Sigmoid colon (tissue), 7 donors: ENCODE results near the gene DPYSL3. TPM values are rescaled to one million over a fixed set of nuclear protein-coding genes. Genes with fewer than 3 reads are reported as not detected.

Experiments
- DNase-seq: peaks from one replicate; pipeline ENCODE4 v3.0.0-alpha.2; 2019
- H3K27ac ChIP-seq, 4 donors: fragments of 200-600 bp; sonication (generic); one replicate each; pipeline ENCODE4 v1.5.1; 2016 to 2019; ENCODE audit warnings: mild to moderate bottlenecking in 1 of 4
- H3K27me3 ChIP-seq, 3 donors: fragments of 200-600 bp; sonication (generic); one replicate each; pipeline ENCODE4 v1.5.1; 2019; ENCODE audit warnings: mild to moderate bottlenecking in 1 of 3
- H3K36me3 ChIP-seq, 4 donors: fragments of 200-600 bp; sonication (generic); one replicate each; pipeline ENCODE4 v1.5.1; 2016 to 2019
- H3K4me1 ChIP-seq, 4 donors: fragments of 200-600 bp; sonication (generic); one replicate each; pipeline ENCODE4 v1.5.1; 2017 to 2019
- H3K4me3 ChIP-seq, 4 donors: fragments of 200-600 bp; sonication (generic); one replicate each; pipeline ENCODE4 v1.5.1; 2017 to 2019; ENCODE audit warnings: mild to moderate bottlenecking in 2 of 4, moderate library complexity in 1 of 4
- H3K9me3 ChIP-seq, 4 donors: fragments of 200-600 bp in 3 of 4; sonication (generic) in 3 of 4; one replicate each; pipeline versions ENCODE4 v1.5.1 to v1.6.1; 2013 to 2019
- EP300 ChIP-seq, 4 donors: sonication (generic); formaldehyde crosslinking; IDR thresholded peaks; one replicate each; pipeline ENCODE4 v1.6.1; 2017; ENCODE audit warnings: antibody characterized with exemption in 4 of 4
- POLR2A ChIP-seq, 2 donors: fragments of 450-650 bp; IDR thresholded peaks; one replicate each; pipeline ENCODE4 v1.6.1; 2016; ENCODE audit warnings: antibody characterized with exemption in 2 of 2, mild to moderate bottlenecking in 2 of 2, moderate library complexity in 2 of 2
- POLR2AphosphoS5 ChIP-seq, 4 donors: sonication (generic); formaldehyde crosslinking; IDR thresholded peaks; one replicate each; pipeline ENCODE4 v1.6.1; 2017; ENCODE audit warnings: antibody characterized with exemption in 4 of 4
- WGBS, 2 donors: extraction: QIAGEN DNeasy Blood & Tissue Kit; methylation state at CpG; one replicate each; pipeline ENCODE4 v1.1.7; 2013; 5-methylcytosine and 5-hydroxymethylcytosine counted together
- intact Hi-C: fragments of 100-400 bp; cut with DNase I; formaldehyde crosslinking; loops from one replicate; pipeline ENCODE4 v1.15.1; 2023
- polyA plus RNA-seq, 3 donors: library from polyadenylated mRNA; stranded (reverse); fragments of 200-250 nt; gene quantifications; one replicate each; pipeline ENCODE4 v1.2.3, GENCODE V29; 2013
- total RNA-seq, 4 donors: library from RNA; depleted of rRNA; stranded (reverse); fragments of >200 nt; gene quantifications; one replicate each; pipeline ENCODE4 v1.1.0, GENCODE V29; 2016
- TF ChIP-seq, protein P1 (sequence below), 4 experiments: fragments of 450-650 bp in 3 of 4; fragments of 200-600 bp in 1 of 4; IDR thresholded peaks; one replicate each; pipeline ENCODE4 v1.5.1; 2016 to 2019; ENCODE audit warnings: antibody characterized with exemption in 4 of 4, mild to moderate bottlenecking in 3 of 4, moderate library complexity in 2 of 4
- donor health status: healthy with polysubstance abuse.
- donor health status: Bipolar disorder and iron deficiency.
- donor health status: healthy.

DPYSL3 gene
- total and polyA plus RNA-seq, 7 donors: 4.2 to 343 (median 149) TPM

DNA sequence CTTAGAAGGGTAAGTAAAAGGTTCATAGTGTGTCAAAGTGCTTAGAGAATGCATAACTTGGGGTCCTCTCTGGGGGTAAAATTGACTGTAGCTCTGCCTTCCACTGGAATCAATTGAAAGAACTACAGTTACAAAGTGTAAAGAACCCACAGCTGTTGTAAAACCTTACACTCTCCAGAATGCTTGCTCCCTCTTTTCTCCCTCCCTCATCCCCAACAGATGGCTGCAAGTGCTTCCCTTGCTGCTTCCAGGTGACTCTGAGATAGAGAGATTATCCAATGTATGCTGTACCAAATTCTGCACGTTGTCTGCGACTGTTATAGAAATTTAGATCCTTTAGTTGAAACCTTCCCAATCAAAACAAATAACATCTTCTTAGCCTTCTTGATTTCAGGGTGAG is 149.1 kb downstream of the DPYSL3 start:
- TF ChIP-seq, protein P1, sequence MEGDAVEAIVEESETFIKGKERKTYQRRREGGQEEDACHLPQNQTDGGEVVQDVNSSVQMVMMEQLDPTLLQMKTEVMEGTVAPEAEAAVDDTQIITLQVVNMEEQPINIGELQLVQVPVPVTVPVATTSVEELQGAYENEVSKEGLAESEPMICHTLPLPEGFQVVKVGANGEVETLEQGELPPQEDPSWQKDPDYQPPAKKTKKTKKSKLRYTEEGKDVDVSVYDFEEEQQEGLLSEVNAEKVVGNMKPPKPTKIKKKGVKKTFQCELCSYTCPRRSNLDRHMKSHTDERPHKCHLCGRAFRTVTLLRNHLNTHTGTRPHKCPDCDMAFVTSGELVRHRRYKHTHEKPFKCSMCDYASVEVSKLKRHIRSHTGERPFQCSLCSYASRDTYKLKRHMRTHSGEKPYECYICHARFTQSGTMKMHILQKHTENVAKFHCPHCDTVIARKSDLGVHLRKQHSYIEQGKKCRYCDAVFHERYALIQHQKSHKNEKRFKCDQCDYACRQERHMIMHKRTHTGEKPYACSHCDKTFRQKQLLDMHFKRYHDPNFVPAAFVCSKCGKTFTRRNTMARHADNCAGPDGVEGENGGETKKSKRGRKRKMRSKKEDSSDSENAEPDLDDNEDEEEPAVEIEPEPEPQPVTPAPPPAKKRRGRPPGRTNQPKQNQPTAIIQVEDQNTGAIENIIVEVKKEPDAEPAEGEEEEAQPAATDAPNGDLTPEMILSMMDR (IDR thresholded peaks at IDR 0.05): no peak
- TF ChIP-seq POLR2AphosphoS5 (IDR thresholded peaks at IDR 0.05) (no peak), POLR2A (IDR thresholded peaks at IDR 0.05) (no peak), EP300 (IDR thresholded peaks at IDR 0.05) (no peak)
- H3K4me3 ChIP-seq: no peak overlapping the region
- no peaks in the 10 kb centered on the region for H3K4me1 ChIP-seq
- H3K36me3 ChIP-seq: no peaks in the 10 kb centered on the region
- intact Hi-C loops: no loop called here
- no peak for DNase-seq
- 77 to 81% methylated on average over 2 of the region's 2 CpGs for WGBS, 2 donors
- H3K9me3 ChIP-seq: no peaks in the 10 kb centered on the region
- no peaks in the 10 kb centered on the region for H3K27me3 ChIP-seq
- H3K27ac ChIP-seq: no peak overlapping the region

DNA sequence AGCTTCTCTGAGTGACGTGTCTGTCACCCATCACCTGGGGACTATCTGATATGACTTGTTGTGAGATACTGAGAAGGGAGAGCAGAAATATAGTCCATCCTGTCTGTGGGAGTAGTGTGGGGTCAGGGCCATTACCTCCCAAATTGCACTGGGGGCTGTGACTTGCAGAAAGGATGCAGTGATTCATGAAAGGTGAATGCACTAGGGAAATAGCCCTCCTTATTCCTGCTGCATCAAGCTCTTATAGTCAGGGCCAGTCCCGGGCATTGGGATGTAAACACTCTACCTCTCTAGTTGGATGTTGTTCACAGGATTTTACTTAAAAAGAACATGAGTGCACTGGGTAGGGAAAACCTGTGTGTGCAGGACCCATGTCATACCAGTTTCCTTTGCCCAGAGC is 150.3 kb downstream of the DPYSL3 start:
- H3K4me1 ChIP-seq: no peaks in the 10 kb centered on the region
- TF ChIP-seq EP300 (IDR thresholded peaks at IDR 0.05): no peak
- no peak for TF ChIP-seq POLR2A (IDR thresholded peaks at IDR 0.05)
- TF ChIP-seq POLR2AphosphoS5 (IDR thresholded peaks at IDR 0.05): no peak
- TF ChIP-seq, protein P1 (IDR thresholded peaks at IDR 0.05): no peak
- no peak overlapping the region for H3K4me3 ChIP-seq
- no peaks in the 10 kb centered on the region for H3K27me3 ChIP-seq
- DNase-seq: no peak
- intact Hi-C loops: no loop called here
- no peak overlapping the region for H3K27ac ChIP-seq
- 87 to 89% methylated on average over 2 of the region's 2 CpGs for WGBS, 2 donors
- H3K9me3 ChIP-seq: no peaks in the 10 kb centered on the region
- H3K36me3 ChIP-seq: no peaks in the 10 kb centered on the region

DNA sequence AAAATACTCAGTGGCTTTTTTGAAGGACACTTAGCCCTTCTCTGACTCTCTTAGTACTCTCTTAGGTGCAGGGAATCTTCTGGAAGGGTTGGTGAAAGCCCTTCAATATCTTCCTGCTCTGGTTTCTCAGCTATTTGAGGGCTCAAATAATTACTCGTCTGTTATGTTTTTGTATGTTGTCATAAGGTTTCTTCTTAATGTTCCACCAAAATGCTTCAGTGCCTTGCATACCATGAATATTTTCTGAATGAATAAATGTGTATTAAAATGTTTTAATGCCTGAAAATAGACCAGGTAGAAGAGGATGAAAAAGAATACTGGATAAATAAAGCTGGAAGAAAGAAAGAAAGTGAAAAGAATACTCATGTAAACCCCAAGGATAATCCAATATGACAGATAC is 150.8 kb downstream of the DPYSL3 start:
- H3K36me3 ChIP-seq: no peaks in the 10 kb centered on the region
- intact Hi-C loops: no loop called here
- no peaks in the 10 kb centered on the region for H3K9me3 ChIP-seq
- 79 to 87% methylated on average over 1 of the region's 1 CpG for whole genome bisulfite sequencing, 2 donors
- no peak overlapping the region for H3K27ac ChIP-seq
- H3K4me1 ChIP-seq: no peaks in the 10 kb centered on the region
- no peak for DNase-seq
- TF ChIP-seq POLR2A (IDR thresholded peaks at IDR 0.05) (no peak), EP300 (IDR thresholded peaks at IDR 0.05) (no peak), POLR2AphosphoS5 (IDR thresholded peaks at IDR 0.05) (no peak)
- TF ChIP-seq, protein P1 (IDR thresholded peaks at IDR 0.05): no peak
- H3K27me3 ChIP-seq: no peaks in the 10 kb centered on the region
- H3K4me3 ChIP-seq: no peak overlapping the region

DNA sequence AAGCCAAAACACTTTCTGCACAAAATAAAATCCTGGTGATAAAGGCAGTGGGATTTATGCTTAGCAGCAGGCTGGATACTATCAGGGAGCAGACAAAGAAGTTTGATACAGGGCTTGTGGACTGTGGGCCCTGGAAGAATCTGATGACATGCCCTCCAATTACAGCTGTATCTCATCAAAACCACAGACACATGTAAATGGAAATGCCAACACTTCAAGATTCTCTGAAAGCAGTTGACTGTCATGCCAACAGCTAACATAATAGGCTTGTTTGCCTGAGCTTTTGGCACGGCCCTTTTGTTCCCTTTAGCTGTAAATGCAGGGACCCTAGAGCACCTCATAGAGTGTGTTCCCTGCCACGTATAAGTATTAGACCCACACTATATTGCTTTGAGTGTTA is 160.6 kb downstream of the DPYSL3 start:
- Histone ChIP-seq H3K27me3 (no peaks in the 10 kb centered on the region), H3K27ac (no peak overlapping the region), H3K4me3 (no peak overlapping the region), H3K9me3 (no peaks in the 10 kb centered on the region), H3K4me1 (no peaks in the 10 kb centered on the region), H3K36me3 (no peaks in the 10 kb centered on the region)
- intact Hi-C loops: no loop called here
- DNase-seq: no peak
- TF ChIP-seq POLR2A (IDR thresholded peaks at IDR 0.05): no peak
- TF ChIP-seq, protein P1 (IDR thresholded peaks at IDR 0.05): no peak
- no peak for TF ChIP-seq EP300 (IDR thresholded peaks at IDR 0.05)
- no peak for TF ChIP-seq POLR2AphosphoS5 (IDR thresholded peaks at IDR 0.05)
- whole genome bisulfite sequencing, 2 donors: 57 to 67% methylated on average over 2 of the region's 2 CpGs

DNA sequence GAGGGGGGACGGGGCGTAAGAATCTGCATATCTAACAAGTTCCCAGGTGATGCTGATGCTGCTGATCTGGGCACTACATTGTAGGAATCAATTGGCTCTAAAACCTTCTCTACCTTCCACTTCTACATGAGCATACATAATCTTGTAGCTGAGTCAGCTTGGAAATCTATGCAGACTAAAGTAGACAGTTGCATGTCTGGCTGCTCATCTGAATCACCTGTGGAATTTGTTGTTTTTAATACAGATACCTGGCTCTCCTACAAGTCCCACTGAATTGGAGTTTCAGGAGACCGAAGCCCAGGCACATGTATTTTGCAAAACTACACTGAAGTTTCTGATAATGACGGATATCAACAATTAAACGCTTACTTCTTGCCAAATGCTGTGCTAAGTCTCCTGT is 161.4 kb downstream of the DPYSL3 start:
- intact Hi-C loops: no loop called here
- Histone ChIP-seq H3K4me1 (no peaks in the 10 kb centered on the region), H3K9me3 (no peaks in the 10 kb centered on the region), H3K36me3 (no peaks in the 10 kb centered on the region), H3K4me3 (no peak overlapping the region), H3K27ac (no peak overlapping the region), H3K27me3 (no peaks in the 10 kb centered on the region)
- DNase-seq: no peak
- TF ChIP-seq, protein P1 (IDR thresholded peaks at IDR 0.05): no peak
- TF ChIP-seq POLR2A (IDR thresholded peaks at IDR 0.05) (no peak), POLR2AphosphoS5 (IDR thresholded peaks at IDR 0.05) (no peak), EP300 (IDR thresholded peaks at IDR 0.05) (no peak)
- WGBS, 2 donors: 94 to 95% methylated on average over 5 of the region's 5 CpGs
